ENCODE measurements around the gene ZNF326. TPM values are rescaled to one million over a fixed set of nuclear protein-coding genes. Genes with fewer than 3 reads are reported as not detected.
"Not testable (repeated sequence)": the region's sequence is repeated elsewhere in the genome, so short reads cannot be mapped to it uniquely, and the experiment has no call there.

ZNF326 gene
- polyA plus RNA-seq, 2 donors: 11.7 to 14.0 TPM

DNA sequence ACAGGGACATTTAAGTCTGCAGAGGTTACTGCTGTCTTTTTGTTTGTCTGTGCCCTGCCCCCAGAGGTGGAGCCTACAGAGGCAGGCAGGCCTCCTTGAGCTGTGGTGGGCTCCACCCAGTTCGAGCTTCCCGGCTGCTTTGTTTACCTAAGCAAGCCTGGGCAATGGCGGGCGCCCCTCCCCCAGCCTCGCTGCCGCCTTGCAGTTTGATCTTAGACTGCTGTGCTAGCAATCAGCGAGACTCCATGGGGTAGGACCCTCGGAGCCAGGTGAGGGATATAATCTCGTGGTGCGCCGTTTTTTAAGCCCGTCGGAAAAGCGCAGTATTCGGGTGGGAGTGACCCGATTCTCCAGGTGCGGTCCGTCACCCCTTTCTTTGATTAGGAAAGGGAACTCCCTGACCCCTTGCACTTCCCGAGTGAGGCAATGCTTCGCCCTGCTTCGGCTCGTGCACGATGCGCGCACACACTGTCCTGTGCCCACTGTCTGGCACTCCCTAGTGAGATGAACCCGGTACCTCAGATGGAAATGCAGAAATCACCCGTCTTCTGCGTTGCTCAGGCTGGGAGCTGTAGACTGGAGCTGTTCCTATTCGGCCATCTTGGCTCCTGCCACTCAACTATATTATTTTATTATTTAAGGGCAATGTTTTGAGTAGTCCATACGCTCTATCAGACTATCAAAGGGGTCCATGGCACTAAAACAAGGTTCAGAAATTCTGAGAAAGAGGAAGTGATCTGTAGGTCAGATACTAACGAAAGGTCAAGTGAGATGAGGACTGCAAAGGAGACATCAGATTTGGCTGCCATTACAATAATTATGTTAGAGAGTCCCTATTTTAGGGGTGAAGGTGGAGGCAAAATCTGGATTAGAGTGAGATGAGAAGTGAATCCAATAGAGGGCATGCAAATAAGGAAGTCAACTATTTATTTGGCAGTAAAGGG, 68.1 kb downstream of the ZNF326 start:
- not testable (repeated sequence) for H3K27ac ChIP-seq (ENCODE audit: low read depth in 2 of 2, low read length in 1 of 2); H3K4me1 ChIP-seq (ENCODE audit: control insufficient read depth in 2 of 2, insufficient read depth in 2 of 2, low read length in 1 of 2); H3K36me3 ChIP-seq (ENCODE audit: control insufficient read depth in 2 of 2, insufficient read depth in 2 of 2, low read length in 1 of 2); H3K9me3 ChIP-seq (ENCODE audit: control insufficient read depth in 2 of 2, insufficient read depth in 1 of 2, low read depth in 1 of 2, low read length in 1 of 2); H3K27me3 ChIP-seq (ENCODE audit: control insufficient read depth in 1 of 2, insufficient read depth in 2 of 2, low read length in 2 of 2); H3K4me3 ChIP-seq (ENCODE audit: low read depth in 1 of 2, low read length in 2 of 2)
- WGBS, 2 donors: 83 to 85% methylated on average over 27 to 29 of the region's 31 CpGs

DNA sequence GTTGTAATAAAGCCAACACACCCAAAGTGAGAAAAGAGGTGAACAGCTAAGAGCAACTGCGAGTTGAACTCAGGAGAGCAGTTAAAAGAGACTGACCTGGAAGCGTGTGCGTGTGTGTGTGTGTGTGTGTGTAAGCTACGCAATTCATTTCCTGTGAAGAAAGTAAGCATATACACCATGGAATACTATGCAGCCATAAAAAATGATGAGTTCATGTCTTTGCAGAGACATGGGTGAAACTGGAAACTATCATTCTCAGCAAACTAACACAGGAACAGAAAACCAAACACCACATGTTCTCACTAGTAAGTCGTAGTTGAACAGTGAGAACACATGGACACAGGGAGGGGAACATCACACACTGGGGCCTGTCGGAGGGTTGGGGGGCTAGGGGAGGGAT, 69.2 kb downstream of the ZNF326 start:
- WGBS, 2 donors: 82 to 94% methylated on average over 6 of the region's 6 CpGs
- not testable (repeated sequence) for H3K27ac ChIP-seq (ENCODE audit: low read depth in 2 of 2, low read length in 1 of 2); H3K27me3 ChIP-seq (ENCODE audit: control insufficient read depth in 1 of 2, insufficient read depth in 2 of 2, low read length in 2 of 2); H3K4me3 ChIP-seq (ENCODE audit: low read depth in 1 of 2, low read length in 2 of 2); H3K9me3 ChIP-seq (ENCODE audit: control insufficient read depth in 2 of 2, insufficient read depth in 1 of 2, low read depth in 1 of 2, low read length in 1 of 2); H3K4me1 ChIP-seq (ENCODE audit: control insufficient read depth in 2 of 2, insufficient read depth in 2 of 2, low read length in 1 of 2); H3K36me3 ChIP-seq (ENCODE audit: control insufficient read depth in 2 of 2, insufficient read depth in 2 of 2, low read length in 1 of 2)

DNA sequence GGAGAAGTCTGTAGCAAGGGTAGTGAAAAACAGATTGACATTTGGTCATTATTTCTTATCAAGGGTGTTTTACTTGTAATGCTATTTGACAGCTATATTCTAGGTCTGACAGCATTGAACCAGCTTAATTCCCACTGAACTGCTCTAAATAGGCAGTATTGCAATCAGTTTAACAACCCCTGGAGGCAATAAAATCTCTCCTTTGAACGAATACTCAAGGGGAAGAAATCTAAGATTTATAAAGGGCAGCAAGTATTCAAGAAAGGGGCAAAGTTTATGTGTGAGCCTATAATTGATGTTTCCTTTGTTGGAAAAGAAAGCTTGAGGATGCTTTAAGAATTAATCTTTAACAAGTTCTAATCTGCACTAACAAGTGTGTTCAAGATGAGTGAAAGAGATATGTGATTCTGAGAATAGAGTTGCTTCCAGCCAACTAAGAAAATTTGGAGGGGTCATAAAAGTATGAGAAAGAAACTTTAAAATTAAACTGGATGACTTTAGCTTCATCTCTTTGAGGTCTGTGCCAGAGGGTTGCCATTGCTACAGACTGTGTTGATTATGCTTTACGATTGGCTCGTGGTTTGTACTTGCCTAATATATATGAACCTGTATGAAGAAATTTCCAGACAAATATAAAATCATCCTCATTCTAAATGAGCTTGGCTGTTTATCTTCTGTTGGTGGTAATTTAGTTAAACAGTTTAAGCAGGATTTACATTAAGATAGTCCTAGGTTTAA, 72.5 kb downstream of the ZNF326 start:
- no peaks in the 10 kb centered on the region for H3K36me3 ChIP-seq (ENCODE audit: control insufficient read depth in 2 of 2, insufficient read depth in 2 of 2, low read length in 1 of 2)
- H3K9me3 ChIP-seq (ENCODE audit: control insufficient read depth in 2 of 2, insufficient read depth in 1 of 2, low read depth in 1 of 2, low read length in 1 of 2): no peaks in the 10 kb centered on the region
- no peak overlapping the region for H3K27ac ChIP-seq (ENCODE audit: low read depth in 2 of 2, low read length in 1 of 2)
- 44 to 51% methylated on average over 3 of the region's 3 CpGs for WGBS, 2 donors
- H3K27me3 ChIP-seq (ENCODE audit: control insufficient read depth in 1 of 2, insufficient read depth in 2 of 2, low read length in 2 of 2): no peaks in the 10 kb centered on the region
- no peak overlapping the region for H3K4me3 ChIP-seq (ENCODE audit: low read depth in 1 of 2, low read length in 2 of 2)
- no peaks in the 10 kb centered on the region for H3K4me1 ChIP-seq (ENCODE audit: control insufficient read depth in 2 of 2, insufficient read depth in 2 of 2, low read length in 1 of 2)

DNA sequence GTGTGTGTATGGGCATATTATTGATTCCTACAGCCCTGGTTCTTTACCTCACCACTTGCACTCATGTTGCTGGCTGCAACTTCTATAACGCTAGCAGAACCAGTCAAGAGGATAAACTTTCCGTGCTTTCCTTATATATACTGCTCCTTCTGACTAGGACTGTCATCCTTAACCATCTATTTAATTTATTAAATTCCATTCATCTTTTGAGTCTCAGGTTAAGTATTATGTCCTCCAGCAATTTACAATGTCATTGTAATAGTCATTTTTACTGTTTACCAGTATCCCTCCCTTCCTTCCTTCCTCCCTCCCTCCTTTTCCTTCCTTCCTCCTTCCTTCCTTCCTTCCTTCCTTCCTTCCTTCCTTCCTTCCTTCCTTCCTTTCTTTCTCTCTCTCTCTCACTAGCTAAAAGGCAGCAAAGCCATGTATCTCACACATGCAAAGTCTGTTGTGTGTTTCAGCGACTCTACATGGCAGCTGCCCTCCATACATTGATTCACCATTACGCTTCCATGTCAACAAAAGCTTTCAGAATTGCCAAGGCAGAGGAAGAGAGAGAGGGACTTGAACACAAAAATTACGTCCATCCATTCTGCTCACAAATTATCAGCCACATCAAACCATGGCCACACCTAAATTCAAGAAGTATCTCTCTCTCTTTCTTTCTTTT, 73.8 kb downstream of the ZNF326 start:
- WGBS, 2 donors: 89 to 91% methylated on average over 5 of the region's 5 CpGs
- Histone ChIP-seq H3K27me3 (ENCODE audit: control insufficient read depth in 1 of 2, insufficient read depth in 2 of 2, low read length in 2 of 2) (no peaks in the 10 kb centered on the region), H3K9me3 (ENCODE audit: control insufficient read depth in 2 of 2, insufficient read depth in 1 of 2, low read depth in 1 of 2, low read length in 1 of 2) (no peaks in the 10 kb centered on the region)

DNA sequence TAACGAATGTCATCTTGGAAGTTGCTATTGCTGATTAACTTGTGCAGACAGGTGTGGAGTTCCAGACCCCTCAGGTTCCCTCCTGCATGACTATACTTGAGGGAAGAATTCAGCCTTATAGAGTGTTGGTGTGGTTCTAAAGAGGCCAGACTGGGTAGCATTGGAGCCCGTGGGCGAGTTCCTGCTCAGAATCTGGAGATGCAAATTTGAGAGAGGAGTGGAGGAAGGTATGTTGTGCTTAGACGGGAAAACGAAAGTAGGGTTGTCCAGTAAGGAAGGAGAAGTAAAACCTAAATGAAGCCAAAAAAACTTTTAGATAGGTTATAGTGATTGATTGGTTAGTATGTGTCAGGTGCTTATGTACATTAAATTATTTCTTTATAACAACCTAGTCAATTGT, 79.2 kb downstream of the ZNF326 start:
- Histone ChIP-seq H3K4me3 (ENCODE audit: low read depth in 1 of 2, low read length in 2 of 2) (no peak overlapping the region), H3K27ac (ENCODE audit: low read depth in 2 of 2, low read length in 1 of 2) (no peak overlapping the region), H3K36me3 (ENCODE audit: control insufficient read depth in 2 of 2, insufficient read depth in 2 of 2, low read length in 1 of 2) (no peaks in the 10 kb centered on the region), H3K9me3 (ENCODE audit: control insufficient read depth in 2 of 2, insufficient read depth in 1 of 2, low read depth in 1 of 2, low read length in 1 of 2) (no peaks in the 10 kb centered on the region), H3K4me1 (ENCODE audit: control insufficient read depth in 2 of 2, insufficient read depth in 2 of 2, low read length in 1 of 2) (no peaks in the 10 kb centered on the region), H3K27me3 (ENCODE audit: control insufficient read depth in 1 of 2, insufficient read depth in 2 of 2, low read length in 2 of 2) (no peaks in the 10 kb centered on the region)
- 40 to 49% methylated on average over 5 of the region's 5 CpGs for WGBS, 2 donors

More for the DNA sequence above, 73.8 kb downstream of the ZNF326 start:
- Histone ChIP-seq H3K4me1 (ENCODE audit: control insufficient read depth in 2 of 2, insufficient read depth in 2 of 2, low read length in 1 of 2) (no peaks in the 10 kb centered on the region), H3K4me3 (ENCODE audit: low read depth in 1 of 2, low read length in 2 of 2) (no peak overlapping the region), H3K36me3 (ENCODE audit: control insufficient read depth in 2 of 2, insufficient read depth in 2 of 2, low read length in 1 of 2) (no peaks in the 10 kb centered on the region), H3K27ac (ENCODE audit: low read depth in 2 of 2, low read length in 1 of 2) (no peak overlapping the region)

DNA sequence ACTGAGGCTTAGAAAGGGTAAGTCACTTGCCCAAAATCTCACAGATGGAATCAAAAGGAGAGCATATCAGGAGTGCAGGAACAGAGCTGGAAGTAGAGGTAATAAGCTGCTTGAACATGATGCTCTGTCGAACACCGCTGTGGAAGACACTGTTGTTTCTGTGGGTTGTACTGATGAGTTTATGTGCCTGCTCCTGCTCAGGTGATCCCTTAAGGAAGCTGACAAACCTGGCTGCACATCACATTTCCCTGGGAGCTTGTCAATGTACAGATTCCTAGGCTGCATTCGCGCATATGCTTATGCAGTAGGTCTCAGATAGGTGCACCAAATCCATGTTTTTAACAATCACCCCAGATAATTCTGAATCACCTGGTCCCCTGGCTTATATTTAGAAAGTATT, 79.7 kb downstream of the ZNF326 start:
- Histone ChIP-seq H3K36me3 (ENCODE audit: control insufficient read depth in 2 of 2, insufficient read depth in 2 of 2, low read length in 1 of 2) (no peaks in the 10 kb centered on the region), H3K4me1 (ENCODE audit: control insufficient read depth in 2 of 2, insufficient read depth in 2 of 2, low read length in 1 of 2) (no peaks in the 10 kb centered on the region), H3K27me3 (ENCODE audit: control insufficient read depth in 1 of 2, insufficient read depth in 2 of 2, low read length in 2 of 2) (no peaks in the 10 kb centered on the region), H3K4me3 (ENCODE audit: low read depth in 1 of 2, low read length in 2 of 2) (no peak overlapping the region), H3K9me3 (ENCODE audit: control insufficient read depth in 2 of 2, insufficient read depth in 1 of 2, low read depth in 1 of 2, low read length in 1 of 2) (no peaks in the 10 kb centered on the region), H3K27ac (ENCODE audit: low read depth in 2 of 2, low read length in 1 of 2) (no peak overlapping the region)
- 64 to 75% methylated on average over 4 of the region's 4 CpGs for WGBS, 2 donors

DNA sequence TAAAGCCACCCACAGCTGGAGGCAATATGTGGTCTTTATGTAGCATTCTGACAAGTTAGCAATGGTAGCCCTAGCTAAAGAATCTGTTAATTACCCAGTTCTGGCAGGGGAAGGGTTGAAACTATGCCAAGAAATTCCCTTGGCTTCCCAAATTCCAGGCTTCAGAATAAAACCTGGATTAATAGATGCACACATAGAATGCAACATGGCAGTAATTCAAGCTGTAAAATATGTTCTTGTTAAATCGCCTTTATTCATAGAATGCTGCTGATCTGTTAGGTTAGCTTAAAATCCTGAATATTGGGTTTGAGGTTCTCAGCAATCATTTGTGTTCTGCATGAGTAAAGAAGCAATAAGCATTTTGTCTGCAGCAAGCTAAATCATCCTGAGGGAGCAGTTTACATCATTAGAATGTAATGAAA, 80.1 kb downstream of the ZNF326 start:
- Histone ChIP-seq H3K9me3 (ENCODE audit: control insufficient read depth in 2 of 2, insufficient read depth in 1 of 2, low read depth in 1 of 2, low read length in 1 of 2) (no peaks in the 10 kb centered on the region), H3K27ac (ENCODE audit: low read depth in 2 of 2, low read length in 1 of 2) (no peak overlapping the region), H3K4me1 (ENCODE audit: control insufficient read depth in 2 of 2, insufficient read depth in 2 of 2, low read length in 1 of 2) (no peaks in the 10 kb centered on the region), H3K27me3 (ENCODE audit: control insufficient read depth in 1 of 2, insufficient read depth in 2 of 2, low read length in 2 of 2) (no peaks in the 10 kb centered on the region), H3K4me3 (ENCODE audit: low read depth in 1 of 2, low read length in 2 of 2) (no peak overlapping the region), H3K36me3 (ENCODE audit: control insufficient read depth in 2 of 2, insufficient read depth in 2 of 2, low read length in 1 of 2) (no peaks in the 10 kb centered on the region)
- 28 to 34% methylated on average over 1 of the region's 1 CpG for WGBS, 2 donors

DNA sequence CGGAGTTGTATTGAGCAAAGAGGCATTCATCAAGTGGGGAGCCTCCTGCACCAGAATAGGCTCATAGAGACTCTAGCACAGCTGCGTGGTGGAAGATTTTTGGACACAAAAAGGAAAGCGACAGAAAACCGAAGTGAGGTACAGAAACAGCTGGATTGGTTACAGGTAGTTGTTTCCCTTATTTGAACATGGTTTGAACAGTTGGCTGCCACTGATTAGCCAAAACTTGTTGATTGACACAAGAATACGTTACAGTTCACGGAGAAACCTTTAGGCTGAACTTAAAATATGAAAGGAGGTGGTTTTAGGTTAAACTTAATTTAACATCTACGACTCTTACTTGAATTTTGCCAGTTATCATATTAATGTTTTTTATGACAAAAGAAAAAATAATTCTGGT, 89.1 kb downstream of the ZNF326 start:
- H3K9me3 ChIP-seq (ENCODE audit: control insufficient read depth in 2 of 2, insufficient read depth in 1 of 2, low read depth in 1 of 2, low read length in 1 of 2): no peaks in the 10 kb centered on the region
- WGBS, 2 donors: 86 to 90% methylated on average over 7 of the region's 7 CpGs

More for the DNA sequence above, 89.1 kb downstream of the ZNF326 start:
- H3K27me3 ChIP-seq (ENCODE audit: control insufficient read depth in 1 of 2, insufficient read depth in 2 of 2, low read length in 2 of 2): no peaks in the 10 kb centered on the region
- H3K4me3 ChIP-seq (ENCODE audit: low read depth in 1 of 2, low read length in 2 of 2): no peak overlapping the region
- no peaks in the 10 kb centered on the region for H3K4me1 ChIP-seq (ENCODE audit: control insufficient read depth in 2 of 2, insufficient read depth in 2 of 2, low read length in 1 of 2)
- no peak overlapping the region for H3K27ac ChIP-seq (ENCODE audit: low read depth in 2 of 2, low read length in 1 of 2)
- H3K36me3 ChIP-seq (ENCODE audit: control insufficient read depth in 2 of 2, insufficient read depth in 2 of 2, low read length in 1 of 2): no peaks in the 10 kb centered on the region
